GM18505 (cell line): Measurements from ENCODE around the gene MRPS31.

Experiments
- ATAC-seq: cut with Tn5 transposase; IDR thresholded peaks from one replicate; pipeline ENCODE4 v1.9.1; 2021; ENCODE audit not compliant: unreplicated experiment
- POLR2A ChIP-seq: IDR thresholded peaks from 4 replicates; pipeline ENCODE4 v1.6.1; 2011; ENCODE audit warnings: borderline replicate concordance; ENCODE audit not compliant: insufficient read depth, insufficient read length; ENCODE audit errors: extremely low read depth

MRPS31 gene

GRCh38 chr13:40682449-40683240, 88.3 kb downstream of the MRPS31 start:
- ATAC-seq = no peak

GRCh38 chr13:40681341-40682146, 89.4 kb downstream of the MRPS31 start:
- no peak for ATAC-seq
- TF ChIP-seq POLR2A = no peak

More at GRCh38 chr13:40682449-40683240, 88.3 kb downstream of the MRPS31 start:
- no peak for TF ChIP-seq POLR2A

DNA sequence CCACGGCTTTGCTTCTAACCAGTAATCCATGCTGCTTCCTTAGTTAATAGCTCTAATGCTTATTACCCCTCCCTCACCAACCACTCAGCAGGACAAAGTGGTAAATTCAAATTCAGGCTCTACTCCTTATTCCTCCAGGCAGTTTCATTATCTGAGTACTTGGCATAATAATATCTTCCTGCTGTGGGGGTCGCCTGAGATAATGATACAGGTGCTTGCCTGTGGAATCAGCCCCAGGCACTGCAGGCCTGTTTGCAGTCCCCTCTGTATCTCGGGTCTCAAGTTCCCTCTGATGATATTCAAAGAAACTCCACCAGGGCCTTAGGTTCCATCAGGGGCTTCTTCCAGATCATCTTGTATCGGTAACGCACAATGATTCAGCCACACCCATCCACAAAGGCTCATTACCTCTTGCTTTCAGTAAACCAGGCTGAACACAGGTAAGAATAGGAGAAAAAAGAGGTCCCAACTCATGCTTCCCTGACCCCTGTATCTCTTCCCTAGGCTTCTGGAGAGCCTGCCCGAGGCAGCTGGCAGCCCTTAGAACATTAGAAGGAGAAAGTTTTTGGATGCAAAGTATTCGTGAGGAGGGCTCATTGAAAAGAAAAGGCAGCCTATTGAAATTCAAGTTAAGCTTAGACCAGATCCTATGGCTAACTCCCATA, 90.2 kb downstream of the MRPS31 start:
- no peak for TF ChIP-seq POLR2A
- ATAC-seq = no peak

DNA sequence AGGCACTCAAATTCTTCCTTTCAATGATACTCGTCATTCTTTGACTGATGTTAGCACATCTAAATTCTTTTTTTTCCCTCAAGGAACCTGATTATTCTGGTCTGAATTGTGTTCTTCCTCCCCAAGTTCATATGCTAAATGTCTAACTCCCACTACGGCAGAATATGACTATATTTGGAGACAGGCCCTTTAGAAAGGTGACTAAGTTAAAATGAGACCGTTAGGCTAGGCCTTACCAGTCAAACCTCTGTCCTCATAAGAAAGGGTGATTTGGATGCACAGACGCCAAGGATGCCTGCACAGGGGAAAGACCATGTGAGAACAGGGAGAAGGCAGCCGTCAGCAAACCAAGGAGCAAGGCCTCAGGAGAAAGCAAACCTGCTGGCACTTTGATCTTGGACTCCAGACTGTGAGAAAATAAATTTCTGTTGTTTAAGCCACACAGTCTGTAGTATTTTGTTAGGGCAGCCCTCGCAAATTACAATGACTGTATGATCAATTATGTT, 91.5 kb downstream of the MRPS31 start:
- TF ChIP-seq POLR2A = no peak

More for the DNA sequence above, 91.5 kb downstream of the MRPS31 start:
- ATAC-seq = no peak
